ENCODE results near the gene CAMK1D. TPM values are rescaled to one million over a fixed set of nuclear protein-coding genes. Genes with fewer than 3 reads are reported as not detected.

The CAMK1D gene
- total and polyA plus RNA-seq, 2 of the 4 experiments (the other 2 are of a cell fraction), result 5.0 to 5.3 TPM

DNA sequence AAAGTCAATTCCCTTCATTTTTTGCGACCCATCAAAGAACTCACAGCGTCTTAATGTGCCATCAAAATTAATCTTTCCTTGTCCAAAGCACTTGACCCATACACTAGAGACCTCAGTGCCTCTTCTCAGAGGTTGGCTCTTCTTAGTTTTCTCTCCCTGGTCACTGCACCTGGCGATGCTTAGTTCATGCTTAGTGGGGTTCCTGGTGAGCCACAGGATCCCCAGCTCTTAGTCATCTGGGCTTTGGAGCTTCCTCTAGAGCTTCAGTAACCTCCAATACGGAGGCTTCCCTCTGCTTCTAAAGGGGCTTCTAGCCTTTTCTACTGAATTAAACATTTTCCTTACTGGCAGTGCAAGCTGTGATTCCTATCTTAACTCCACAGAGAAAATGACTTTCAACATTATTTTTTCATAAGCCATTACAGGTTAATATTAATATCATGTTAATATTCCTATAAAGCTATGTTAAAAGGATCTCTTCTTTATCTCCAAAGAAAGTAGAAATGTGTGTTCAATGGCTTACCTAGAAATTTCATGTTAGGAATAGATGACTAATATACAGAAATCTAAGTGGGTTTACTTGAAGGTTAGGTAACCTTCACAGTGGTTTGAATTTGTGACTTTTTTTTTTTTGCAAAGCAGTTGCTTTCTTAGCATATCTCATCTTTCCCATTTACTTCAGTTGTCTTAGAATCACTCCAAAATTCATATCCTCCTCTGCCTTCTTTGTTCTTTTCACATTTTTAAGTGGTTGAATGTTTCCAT is 295.2 kb downstream of the CAMK1D start:
- Histone ChIP-seq H3K27me3 (ENCODE audit: control insufficient read depth, insufficient read depth, low read length) (peaks cover 4% of the 10 kb centered on the region; the same call in 1 of the 2 replicates), H2AK5ac (ENCODE audit: low read depth, low read length) (no peak overlapping the region), H3K23ac (ENCODE audit: low read depth, low read length) (no peak overlapping the region), H3K4me2 (ENCODE audit: low read depth, low read length) (no peak overlapping the region), H3K36me3 (ENCODE audit: control insufficient read depth, insufficient read depth, low read length) (no peaks in the 10 kb centered on the region), H3K14ac (replicated peaks; ENCODE audit: low read depth, low read length) (no peak overlapping the region), H3K4ac (ENCODE audit: low read depth, low read length) (no peak overlapping the region), H3K18ac (ENCODE audit: low read depth, low read length) (no peak overlapping the region), H3K79me1 (ENCODE audit: low read depth in 1 of 2, low read length in 2 of 2) (no peaks in the 10 kb centered on the region), H2BK5ac (ENCODE audit: low read depth, low read length, poor library complexity, severe bottlenecking) (no peak overlapping the region), H3K9me3 (ENCODE audit: control insufficient read depth, insufficient read depth, low read length) (no peaks in the 10 kb centered on the region), H3K4me3 (ENCODE audit: insufficient read depth, low read depth, low read length) (no peak overlapping the region), H2BK15ac (ENCODE audit: low read depth, low read length) (no peak overlapping the region), H4K5ac (ENCODE audit: low read depth, low read length) (no peak overlapping the region), H3K9ac (ENCODE audit: low read depth, low read length) (no peak overlapping the region), H2BK20ac (ENCODE audit: low read depth, low read length) (no peak overlapping the region), H3K27ac (ENCODE audit: insufficient read depth, low read length) (no peak overlapping the region), H2BK120ac (ENCODE audit: low read depth, low read length) (no peak overlapping the region), H2AFZ (replicated peaks; ENCODE audit: low read length, poor library complexity) (no peak overlapping the region), H3K56ac (ENCODE audit: extremely low read depth, insufficient read depth, low read length) (no peak overlapping the region), H4K91ac (ENCODE audit: insufficient read depth, low read depth, low read length) (no peak overlapping the region), H2AK9ac (replicated peaks; ENCODE audit: low read depth, low read length, poor library complexity) (no peak overlapping the region), H4K8ac (ENCODE audit: low read depth in 2 of 2, low read length in 2 of 2) (no peak overlapping the region), H3K9me1 (ENCODE audit: insufficient read depth, low read length) (no peaks in the 10 kb centered on the region), H3K4me1 (ENCODE audit: control insufficient read depth, insufficient read depth, low read length) (no peaks in the 10 kb centered on the region), H4K20me1 (ENCODE audit: insufficient read depth, low read length) (no peaks in the 10 kb centered on the region)
- TF ChIP-seq RCOR1 (IDR thresholded peaks at IDR 0.05; ENCODE audit: insufficient replicate concordance, low read length) (no peak), MAZ (IDR thresholded peaks at IDR 0.05; ENCODE audit: borderline replicate concordance, low read depth, low read length) (no peak), NFE2L2 (IDR thresholded peaks at IDR 0.05; ENCODE audit: low read depth, low read length) (no peak), MXI1 (IDR thresholded peaks at IDR 0.05; ENCODE audit: borderline replicate concordance, low read depth, low read length) (no peak), RFX5 (IDR thresholded peaks at IDR 0.05; ENCODE audit: low read depth, low read length) (no peak), BHLHE40 (IDR thresholded peaks at IDR 0.05; ENCODE audit: low read depth, low read length) (no peak), MAFK (IDR thresholded peaks at IDR 0.05; ENCODE audit: low read depth, low read length) (no peak)
- dilution Hi-C loops (cut with HindIII; ENCODE audit: low sequenced_read_pairs, unreplicated experiment) (no loop called here), intact Hi-C loops (cut with micrococcal nuclease) (no loop called here), in situ Hi-C loops (cut with MboI; ENCODE audit: low sequenced_read_pairs) (no loop called here)
- ChIA-PET CTCF (no interaction called here), POLR2A (ENCODE audit: unreplicated experiment) (no interaction called here)
- BruUV-seq (replicated peaks), result no TSS peak
- 69% methylated on average over 2 of the region's 4 CpGs; no CpG with 5 or more reads in 1 of the 2 experiments for WGBS, 2 experiments (ENCODE audit: extremely low coverage in 2 of 2, insufficient read length in 1 of 2)
- ATAC-seq (ENCODE audit: low read depth) (no peak), DNase-seq (no peak)

Data from IMR-90 (cell line).